Mammary epithelial cell (primary cell): ENCODE results near the gene IFT80.

Source experiments
- EZH2 ChIP-seq: IDR thresholded peaks from 2 replicates; pipeline ENCODE4 v1.6.1; 2012; ENCODE audit warnings: low read length, inconsistent platforms, borderline replicate concordance
- TF ChIP-seq, protein P1 (sequence below), 2 donors: IDR thresholded peaks in 1 of 2; conservative IDR thresholded peaks in 1 of 2; 2 replicates each; pipeline ENCODE4 v1.5.1; 2011 to 2012; ENCODE audit warnings: inconsistent platforms in 2 of 2, low read length in 2 of 2, mild to moderate bottlenecking in 2 of 2, control low read depth in 1 of 2, low read depth in 1 of 2; ENCODE audit not compliant: insufficient read depth in 1 of 2; ENCODE audit errors: extremely low read depth in 1 of 2

DNA sequence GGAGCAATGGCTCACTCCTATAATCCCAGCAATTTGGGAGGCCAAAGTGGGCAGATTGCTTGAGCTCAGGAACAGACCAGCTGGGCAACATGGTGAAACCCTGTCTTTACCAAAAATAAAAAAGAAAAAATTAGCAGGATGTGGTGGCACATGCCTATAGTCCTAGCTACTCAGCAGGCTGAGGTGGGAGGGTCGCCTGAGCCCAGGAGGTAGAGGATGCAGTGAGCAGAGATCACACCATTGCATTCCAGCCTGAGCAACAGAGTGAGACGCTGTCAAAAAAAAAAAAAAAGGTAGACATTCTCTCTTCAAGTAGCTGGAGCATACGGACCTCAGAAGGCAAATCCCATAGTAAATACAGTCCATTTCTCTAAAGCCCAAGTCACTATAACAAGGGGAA, 180.9 kb downstream of the IFT80 start:
- TF ChIP-seq EZH2: no peak
- TF ChIP-seq, protein P1, sequence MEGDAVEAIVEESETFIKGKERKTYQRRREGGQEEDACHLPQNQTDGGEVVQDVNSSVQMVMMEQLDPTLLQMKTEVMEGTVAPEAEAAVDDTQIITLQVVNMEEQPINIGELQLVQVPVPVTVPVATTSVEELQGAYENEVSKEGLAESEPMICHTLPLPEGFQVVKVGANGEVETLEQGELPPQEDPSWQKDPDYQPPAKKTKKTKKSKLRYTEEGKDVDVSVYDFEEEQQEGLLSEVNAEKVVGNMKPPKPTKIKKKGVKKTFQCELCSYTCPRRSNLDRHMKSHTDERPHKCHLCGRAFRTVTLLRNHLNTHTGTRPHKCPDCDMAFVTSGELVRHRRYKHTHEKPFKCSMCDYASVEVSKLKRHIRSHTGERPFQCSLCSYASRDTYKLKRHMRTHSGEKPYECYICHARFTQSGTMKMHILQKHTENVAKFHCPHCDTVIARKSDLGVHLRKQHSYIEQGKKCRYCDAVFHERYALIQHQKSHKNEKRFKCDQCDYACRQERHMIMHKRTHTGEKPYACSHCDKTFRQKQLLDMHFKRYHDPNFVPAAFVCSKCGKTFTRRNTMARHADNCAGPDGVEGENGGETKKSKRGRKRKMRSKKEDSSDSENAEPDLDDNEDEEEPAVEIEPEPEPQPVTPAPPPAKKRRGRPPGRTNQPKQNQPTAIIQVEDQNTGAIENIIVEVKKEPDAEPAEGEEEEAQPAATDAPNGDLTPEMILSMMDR (conservative IDR thresholded peaks at IDR 0.05 in 1 of 2, IDR thresholded peaks at IDR 0.05 in 1 of 2; ENCODE audit: extremely low read depth in 1 of 2, insufficient read depth in 1 of 2, low read depth in 1 of 2, low read length in 2 of 2): no peak
